NB4 (cell line): ENCODE results near the gene LRRC36.

Experiments
- CTCF ChIP-seq: IDR thresholded peaks from one replicate; pipeline ENCODE4 v1.5.1; 2012; ENCODE audit warnings: low read depth, low read length
- MYC ChIP-seq: IDR thresholded peaks from 2 replicates; pipeline ENCODE4 v1.6.1; 2011; ENCODE audit warnings: low read depth, low read length

- TF ChIP-seq CTCF: no peak
- no peak for TF ChIP-seq MYC
Measured at GRCh38 chr16:67395458-67396158, 69.0 kb downstream of the LRRC36 start.
